OCI-LY7 (cell line): Measurements from ENCODE around the gene WWOX.

Experiments used
- CTCF ChIP-seq: fragments of 200-600 bp; sonication (generic); conservative IDR thresholded peaks from 2 replicates; pipeline ENCODE4 v1.5.1; 2014; ENCODE audit warnings: mild to moderate bottlenecking, antibody characterized with exemption, low read length, moderate library complexity, mixed read lengths
- EZH2phosphoT487 ChIP-seq: fragments of 200-600 bp; sonication (generic); IDR thresholded peaks from 2 replicates; pipeline ENCODE4 v1.6.1; 2018; ENCODE audit warnings: low read depth, borderline replicate concordance, mild to moderate bottlenecking, mixed run types, antibody characterized with exemption, low read length, moderate library complexity, mixed read lengths

- no peak for TF ChIP-seq CTCF
- no peak for TF ChIP-seq EZH2phosphoT487
Observed at GRCh38 chr16:78102865-78103264, 3.4 kb downstream of the WWOX start.
